Body of pancreas (tissue), 4 donors: ENCODE results near the gene PER3. TPM values are rescaled to one million over a fixed set of nuclear protein-coding genes. Genes with fewer than 3 reads are reported as not detected.
A peak's percentile ranks its signal among the peaks of the same experiment; 100 is the strongest.

Experiments
- ATAC-seq: fragments of 150-250 bp; one replicate; pipeline ENCODE4 v1.9.1; 2016
- DNase-seq, 4 donors: peaks; one replicate each; pipeline ENCODE4 v3.0.0-alpha.2; 2019
- H3K27ac ChIP-seq, 4 donors: fragments of 200-600 bp; sonication (generic); 1 replicate in 3 of 4; 2 replicates in 1 of 4; pipeline versions ENCODE4 v1.5.1 to v1.6.1; 2016 to 2019; ENCODE audit warnings: mild to moderate bottlenecking in 1 of 4, mixed read lengths in 1 of 4, moderate library complexity in 1 of 4
- H3K27me3 ChIP-seq, 2 donors: fragments of 200-600 bp; sonication (generic); one replicate each; pipeline ENCODE4 v1.6.0; 2016; ENCODE audit warnings: mild to moderate bottlenecking in 1 of 2
- H3K36me3 ChIP-seq, 2 donors: fragments of 200-600 bp; sonication (generic); replicated peaks in 1 of 2; 2 replicates each; pipeline ENCODE4 v1.5.1; 2016; ENCODE audit warnings: low read depth in 2 of 2; ENCODE audit not compliant: insufficient read depth in 1 of 2
- H3K4me1 ChIP-seq: fragments of 200-600 bp; sonication (generic); one replicate; pipeline ENCODE4 v1.6.0; 2016
- H3K4me3 ChIP-seq, 2 donors: fragments of 200-600 bp; sonication (generic); 1 replicate in 1 of 2; 2 replicates in 1 of 2; pipeline ENCODE4 v1.5.1; 2016 to 2019
- H3K9me3 ChIP-seq, 3 donors: fragments of 200-600 bp; sonication (generic); 1 replicate in 2 of 3; 2 replicates in 1 of 3; pipeline ENCODE4 v1.5.1; 2016
- CTCF ChIP-seq, 7 experiments: fragments of 450-650 bp in 4 of 7; fragments of 200-600 bp in 3 of 7; sonication (generic) in 3 of 7; IDR thresholded peaks; one replicate each; pipeline ENCODE4 v1.5.1; 2016 to 2019; ENCODE audit warnings: antibody characterized with exemption in 7 of 7
- POLR2A ChIP-seq, 3 donors: fragments of 450-650 bp; IDR thresholded peaks; one replicate each; pipeline ENCODE4 v1.6.1; 2016; ENCODE audit warnings: antibody characterized with exemption in 3 of 3, mild to moderate bottlenecking in 2 of 3
- WGBS, 2 donors: methylation state at CpG; one replicate each; pipeline ENCODE4 v1.1.5; 2017; 5-methylcytosine and 5-hydroxymethylcytosine counted together
- intact Hi-C: fragments of 100-400 bp; cut with DNase I; formaldehyde crosslinking; loops from one replicate; pipeline ENCODE4 v1.15.1; 2023
- total RNA-seq, 2 donors: library from RNA; depleted of rRNA; stranded (reverse); fragments of >200 nt; gene quantifications; one replicate each; pipeline ENCODE4 v1.1.0, GENCODE V29; 2016

Gene PER3
- total RNA-seq, result 10 to 100 TPM; 10.4 to 11.9 TPM

- 0% methylated on average over 69 of the region's 90 CpGs; no CpG with 5 or more reads in 1 of the 2 donors for WGBS, 2 donors
- DNase-seq (peak; percentile 98 to 99 (median 98)), ATAC-seq (peak; percentile 95)
- TF ChIP-seq CTCF (IDR thresholded peaks at IDR 0.05), result no peak
- no peak for TF ChIP-seq POLR2A (IDR thresholded peaks at IDR 0.05)
- Histone ChIP-seq H3K9me3 (no peaks in the 10 kb centered on the region), H3K36me3 (peaks cover 0 to 7% of the 10 kb centered on the region in 2 donors), H3K27ac (peak within 1 kb of the TSS; percentile 89 to 97 (median 91)), H3K27me3 (no peaks in the 10 kb centered on the region), H3K4me1 (peaks cover 35% of the 10 kb centered on the region), H3K4me3 (peak within 1 kb of the TSS; percentile 15 to 62)
- intact Hi-C loops, result no loop called here
These were observed at the start of gene PER3 for GRCh38 chr1:7783826-7784491. Gene PER3, plus strand, starts transcription at chr1:7784291. Its CDS starts 587 bp downstream, at chr1:7784878.

- ATAC-seq (no peak), DNase-seq (no peak)
- intact Hi-C loops, result no loop called here
- TF ChIP-seq POLR2A (IDR thresholded peaks at IDR 0.05) (no peak), CTCF (IDR thresholded peaks at IDR 0.05) (no peak)
- Histone ChIP-seq H3K27me3 (no peaks in the 10 kb centered on the region), H3K36me3 (no peaks in the 10 kb centered on the region), H3K4me3 (no peak overlapping the region), H3K27ac (no peak overlapping the region), H3K4me1 (no peaks in the 10 kb centered on the region), H3K9me3 (no peaks in the 10 kb centered on the region)
- WGBS, 2 donors, result 82 to 86% methylated on average over 5 to 6 of the region's 6 CpGs
These were observed 46.0 kb upstream of the PER3 start for GRCh38 chr1:7738044-7738443.

- no peak overlapping the region for H3K27ac ChIP-seq
- no peaks in the 10 kb centered on the region for H3K36me3 ChIP-seq
- intact Hi-C loops, result no loop called here
- ATAC-seq, result no peak
- H3K27me3 ChIP-seq, result no peaks in the 10 kb centered on the region
- H3K4me3 ChIP-seq, result no peak overlapping the region
- no peaks in the 10 kb centered on the region for H3K4me1 ChIP-seq
- DNase-seq, result no peak
- 86 to 88% methylated on average over 6 of the region's 6 CpGs for WGBS, 2 donors
- TF ChIP-seq POLR2A (IDR thresholded peaks at IDR 0.05) (no peak), CTCF (IDR thresholded peaks at IDR 0.05) (no peak)
- H3K9me3 ChIP-seq, result no peaks in the 10 kb centered on the region
These were observed 40.7 kb upstream of the PER3 start for GRCh38 chr1:7743346-7743745.

GRCh38 chr1:7744882-7745281, 39.2 kb upstream of the PER3 start:
- Histone ChIP-seq H3K4me3 (no peak overlapping the region), H3K27me3 (no peaks in the 10 kb centered on the region), H3K9me3 (no peaks in the 10 kb centered on the region), H3K36me3 (no peaks in the 10 kb centered on the region), H3K4me1 (no peaks in the 10 kb centered on the region), H3K27ac (no peak overlapping the region)
- ATAC-seq (no peak), DNase-seq (no peak)
- intact Hi-C loops, result no loop called here
- WGBS, 2 donors, result 83 to 85% methylated on average over 9 of the region's 9 CpGs
- TF ChIP-seq POLR2A (IDR thresholded peaks at IDR 0.05) (no peak), CTCF (IDR thresholded peaks at IDR 0.05) (no peak)

- H3K4me3 ChIP-seq, result no peak overlapping the region
- H3K27ac ChIP-seq, result no peak overlapping the region
- H3K9me3 ChIP-seq, result no peaks in the 10 kb centered on the region
- no peaks in the 10 kb centered on the region for H3K27me3 ChIP-seq
- H3K4me1 ChIP-seq, result no peaks in the 10 kb centered on the region
- peak in 2 of 4 donors; percentile 22 to 29 for DNase-seq
- ATAC-seq, result peak; percentile 50
- no peaks in the 10 kb centered on the region for H3K36me3 ChIP-seq
- TF ChIP-seq CTCF (IDR thresholded peaks at IDR 0.05) (no peak), POLR2A (IDR thresholded peaks at IDR 0.05) (no peak)
- intact Hi-C loops, result no loop called here
- WGBS, 2 donors, result 63 to 69% methylated on average over 10 of the region's 10 CpGs
These were observed 38.3 kb upstream of the PER3 start for GRCh38 chr1:7745783-7746182.
